ENCODE results near the gene PEX5L.

The PEX5L gene

DNA sequence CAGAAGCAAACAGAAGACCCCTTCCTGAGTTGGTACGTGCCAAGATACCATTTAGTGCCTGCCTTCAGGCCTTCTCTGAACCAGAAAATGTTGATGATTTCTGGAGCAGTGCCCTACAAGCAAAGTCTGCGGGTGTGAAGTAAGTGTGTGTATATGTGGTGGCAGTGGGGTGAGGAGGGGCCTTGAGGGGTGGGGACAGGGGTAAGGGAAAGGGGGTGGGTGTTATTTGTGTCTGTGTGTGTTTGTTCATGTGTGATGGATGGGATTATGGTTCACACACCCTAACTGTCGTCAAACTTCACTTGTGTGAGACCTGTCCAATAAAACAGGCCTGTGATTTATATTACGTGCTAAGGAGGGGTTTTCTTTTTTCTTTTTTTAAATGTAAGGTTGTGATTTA is 291.7 kb downstream of the PEX5L start:
- DNase-seq (ENCODE audit: low spot score) = no peak
- TF ChIP-seq, protein P1, sequence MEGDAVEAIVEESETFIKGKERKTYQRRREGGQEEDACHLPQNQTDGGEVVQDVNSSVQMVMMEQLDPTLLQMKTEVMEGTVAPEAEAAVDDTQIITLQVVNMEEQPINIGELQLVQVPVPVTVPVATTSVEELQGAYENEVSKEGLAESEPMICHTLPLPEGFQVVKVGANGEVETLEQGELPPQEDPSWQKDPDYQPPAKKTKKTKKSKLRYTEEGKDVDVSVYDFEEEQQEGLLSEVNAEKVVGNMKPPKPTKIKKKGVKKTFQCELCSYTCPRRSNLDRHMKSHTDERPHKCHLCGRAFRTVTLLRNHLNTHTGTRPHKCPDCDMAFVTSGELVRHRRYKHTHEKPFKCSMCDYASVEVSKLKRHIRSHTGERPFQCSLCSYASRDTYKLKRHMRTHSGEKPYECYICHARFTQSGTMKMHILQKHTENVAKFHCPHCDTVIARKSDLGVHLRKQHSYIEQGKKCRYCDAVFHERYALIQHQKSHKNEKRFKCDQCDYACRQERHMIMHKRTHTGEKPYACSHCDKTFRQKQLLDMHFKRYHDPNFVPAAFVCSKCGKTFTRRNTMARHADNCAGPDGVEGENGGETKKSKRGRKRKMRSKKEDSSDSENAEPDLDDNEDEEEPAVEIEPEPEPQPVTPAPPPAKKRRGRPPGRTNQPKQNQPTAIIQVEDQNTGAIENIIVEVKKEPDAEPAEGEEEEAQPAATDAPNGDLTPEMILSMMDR (IDR thresholded peaks at IDR 0.05; ENCODE audit: extremely low read depth, missing control alignments) = no peak

Measured in GM20000 (cell line).